Parathyroid adenoma (tissue), 2 donors: ENCODE results near the gene UXS1.

Source experiments
- H2AFZ ChIP-seq: fragments of 300-600 bp; sonication (generic); one replicate; pipeline ENCODE4 v1.7.0; 2017; ENCODE audit warnings: antibody characterized with exemption, mild to moderate bottlenecking
- H3K27ac ChIP-seq: fragments of 300-600 bp; sonication (generic); one replicate; pipeline ENCODE4 v1.7.0; 2017
- H3K27me3 ChIP-seq: fragments of 300-600 bp; sonication (generic); one replicate; pipeline ENCODE4 v1.7.0; 2017; ENCODE audit warnings: low read length; ENCODE audit not compliant: control insufficient read depth, insufficient read depth
- H3K36me3 ChIP-seq: fragments of 300-600 bp; sonication (generic); one replicate; pipeline ENCODE4 v1.7.0; 2017; ENCODE audit warnings: low read length; ENCODE audit not compliant: control insufficient read depth, insufficient read depth
- H3K4me1 ChIP-seq: fragments of 300-600 bp; sonication (generic); one replicate; pipeline ENCODE4 v1.7.0; 2017; ENCODE audit warnings: control low read depth
- H3K4me2 ChIP-seq: fragments of 300-600 bp; sonication (generic); one replicate; pipeline ENCODE4 v1.7.0; 2017; ENCODE audit warnings: low read length
- H3K4me3 ChIP-seq: fragments of 300-600 bp; sonication (generic); one replicate; pipeline ENCODE4 v1.7.0; 2017; ENCODE audit warnings: low read depth, low read length
- H3K79me2 ChIP-seq: fragments of 300-600 bp; sonication (generic); one replicate; pipeline ENCODE4 v1.7.0; 2017; ENCODE audit warnings: control low read depth
- H3K9ac ChIP-seq: fragments of 300-600 bp; sonication (generic); one replicate; pipeline ENCODE4 v1.7.0; 2017; ENCODE audit warnings: mild to moderate bottlenecking
- H3K9me3 ChIP-seq: fragments of 300-600 bp; sonication (generic); one replicate; pipeline ENCODE4 v1.7.0; 2017; ENCODE audit warnings: low read length; ENCODE audit not compliant: control insufficient read depth
- CTCF ChIP-seq: fragments of 300-600 bp; sonication (generic); IDR thresholded peaks from one replicate; pipeline ENCODE4 v1.7.0; 2017; ENCODE audit warnings: antibody characterized with exemption, mild to moderate bottlenecking
- donor health status: primary hyperparathyroidism.

UXS1 gene

GRCh38 chr2:106142683-106143082 is 51.4 kb downstream of the UXS1 start:
- no peak overlapping the region for H3K9ac ChIP-seq
- H3K4me3 ChIP-seq: no peak overlapping the region
- no peak overlapping the region for H3K4me2 ChIP-seq
- H2AFZ ChIP-seq: no peak overlapping the region
- no peak overlapping the region for H3K27ac ChIP-seq
- TF ChIP-seq CTCF: no peak
- no peaks in the 10 kb centered on the region for H3K36me3 ChIP-seq
- H3K79me2 ChIP-seq: no peaks in the 10 kb centered on the region
- H3K4me1 ChIP-seq: no peaks in the 10 kb centered on the region
- H3K27me3 ChIP-seq: no peaks in the 10 kb centered on the region
- H3K9me3 ChIP-seq: no peaks in the 10 kb centered on the region

- H3K4me1 ChIP-seq: no peaks in the 10 kb centered on the region
- H2AFZ ChIP-seq: no peak overlapping the region
- no peaks in the 10 kb centered on the region for H3K9me3 ChIP-seq
- no peaks in the 10 kb centered on the region for H3K79me2 ChIP-seq
- H3K9ac ChIP-seq: no peak overlapping the region
- no peaks in the 10 kb centered on the region for H3K27me3 ChIP-seq
- no peaks in the 10 kb centered on the region for H3K36me3 ChIP-seq
- TF ChIP-seq CTCF: no peak
- no peak overlapping the region for H3K27ac ChIP-seq
- no peak overlapping the region for H3K4me2 ChIP-seq
- H3K4me3 ChIP-seq: no peak overlapping the region
These were observed 53.2 kb downstream of the UXS1 start for GRCh38 chr2:106140913-106141312.

- Histone ChIP-seq H3K27me3 (no peaks in the 10 kb centered on the region), H3K9me3 (no peaks in the 10 kb centered on the region), H2AFZ (no peak overlapping the region), H3K27ac (no peak overlapping the region), H3K4me2 (no peak overlapping the region), H3K36me3 (no peaks in the 10 kb centered on the region), H3K4me3 (no peak overlapping the region), H3K79me2 (no peaks in the 10 kb centered on the region), H3K4me1 (no peaks in the 10 kb centered on the region), H3K9ac (no peak overlapping the region)
- no peak for TF ChIP-seq CTCF
These were observed 54.0 kb downstream of the UXS1 start for GRCh38 chr2:106140113-106140512.

GRCh38 chr2:106139238-106139935 is 54.7 kb downstream of the UXS1 start:
- Histone ChIP-seq H3K27me3 (no peaks in the 10 kb centered on the region), H3K4me2 (no peak overlapping the region), H3K36me3 (no peaks in the 10 kb centered on the region), H3K9ac (no peak overlapping the region), H3K4me1 (no peaks in the 10 kb centered on the region), H3K4me3 (no peak overlapping the region), H3K9me3 (no peaks in the 10 kb centered on the region), H2AFZ (no peak overlapping the region), H3K27ac (no peak overlapping the region), H3K79me2 (no peaks in the 10 kb centered on the region)
- no peak for TF ChIP-seq CTCF

- TF ChIP-seq CTCF: no peak
- H2AFZ ChIP-seq: no peak overlapping the region
- no peaks in the 10 kb centered on the region for H3K4me1 ChIP-seq
- no peaks in the 10 kb centered on the region for H3K36me3 ChIP-seq
- no peak overlapping the region for H3K4me3 ChIP-seq
- H3K4me2 ChIP-seq: no peak overlapping the region
- H3K27me3 ChIP-seq: no peaks in the 10 kb centered on the region
- no peak overlapping the region for H3K27ac ChIP-seq
- no peak overlapping the region for H3K9ac ChIP-seq
- H3K9me3 ChIP-seq: no peaks in the 10 kb centered on the region
- no peaks in the 10 kb centered on the region for H3K79me2 ChIP-seq
These were observed 55.4 kb downstream of the UXS1 start for GRCh38 chr2:106138543-106139237.
